Muscle of leg (tissue), 11 donors: ENCODE data around the gene TMC8. TPM values are rescaled to one million over a fixed set of nuclear protein-coding genes. Genes with fewer than 3 reads are reported as not detected.

Experiments used
- DNase-seq: peaks from one replicate; pipeline ENCODE4 v3.0.0; 2013
- H3K27ac ChIP-seq: one replicate; pipeline ENCODE4 v1.5.1; 2013; ENCODE audit warnings: mild to moderate bottlenecking, low read length, control low read depth
- H3K27me3 ChIP-seq: one replicate; pipeline ENCODE4 v1.6.1; 2013; ENCODE audit warnings: low read length; ENCODE audit not compliant: control insufficient read depth, insufficient read depth
- H3K36me3 ChIP-seq: one replicate; pipeline ENCODE4 v1.6.1; 2013; ENCODE audit warnings: low read length; ENCODE audit not compliant: control insufficient read depth, insufficient read depth
- H3K4me1 ChIP-seq: one replicate; pipeline ENCODE4 v1.6.1; 2013; ENCODE audit warnings: low read length; ENCODE audit not compliant: control insufficient read depth, insufficient read depth
- H3K4me3 ChIP-seq: one replicate; pipeline ENCODE4 v1.5.1; 2013; ENCODE audit warnings: low read length, control low read depth
- H3K9me3 ChIP-seq: replicated peaks from 2 replicates; pipeline ENCODE4 v1.6.1; 2013; ENCODE audit warnings: low read depth, low read length; ENCODE audit not compliant: control insufficient read depth
- WGBS: methylation state at CpG from one replicate; pipeline ENCODE4 v1.1.5; 2013; ENCODE audit warnings: missing lambda C conversion rate; ENCODE audit not compliant: insufficient coverage; 5-methylcytosine and 5-hydroxymethylcytosine counted together
- polyA plus RNA-seq, 8 donors: library from polyadenylated mRNA; unstranded; fragments of 120-200 nt; gene quantifications; one replicate each; pipeline versions ENCODE4 v1.2.1 to v1.2.3, GENCODE V29; 2013; ENCODE audit warnings: inconsistent platforms in 1 of 8, low replicate concordance in 1 of 8; ENCODE audit not compliant: insufficient read length in 8 of 8, insufficient read depth in 1 of 8
- total RNA-seq: library from RNA; stranded (reverse); fragments of 120-200 nt; gene quantifications from one replicate; pipeline ENCODE4 v1.2.4, GENCODE V29; 2013

The TMC8 gene
- total and polyA plus RNA-seq, 9 donors = 1.2 to 3.8 (median 2.6) TPM

DNA sequence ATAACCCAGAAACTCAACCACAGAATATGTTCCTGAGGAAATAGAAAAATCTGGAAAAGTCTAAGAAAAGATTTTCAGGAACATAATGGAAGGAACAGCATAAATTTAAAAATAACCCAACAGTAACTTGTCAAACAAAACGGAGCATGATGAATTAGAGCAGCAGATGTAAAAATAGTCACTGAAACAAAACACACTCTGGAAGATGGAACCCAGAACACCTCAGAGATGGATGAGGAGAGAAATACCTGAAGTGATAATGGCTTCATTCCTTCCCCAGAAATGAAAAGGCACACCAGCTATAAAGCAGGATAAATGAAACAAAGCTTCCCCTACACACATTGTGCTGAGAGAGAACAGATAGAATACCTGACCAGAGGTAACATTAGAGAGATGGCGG lies 49.9 kb downstream of the TMC8 start:
- 91% methylated on average over 1 of the region's 2 CpGs for WGBS

DNA sequence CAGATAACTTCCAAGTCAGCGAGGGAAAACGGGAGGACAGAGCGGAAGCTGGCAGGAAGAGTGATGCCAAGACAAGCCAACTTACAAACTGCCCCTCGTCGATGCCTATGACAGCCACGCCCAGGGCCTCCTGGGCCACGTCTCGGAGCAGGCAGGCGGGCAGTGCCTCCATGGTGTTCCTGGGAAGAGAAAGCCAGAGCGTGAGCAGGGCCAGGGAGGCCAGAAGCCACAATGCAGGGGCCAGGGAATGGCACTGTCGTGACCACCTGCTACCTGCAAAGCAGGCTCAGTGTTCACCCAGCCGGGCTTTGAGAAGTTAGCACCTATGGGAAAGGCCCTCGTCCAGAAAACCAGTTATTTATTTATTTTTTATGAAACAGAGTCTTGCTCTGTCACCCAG lies 51.9 kb downstream of the TMC8 start:
- no peak for DNase-seq
- no peak overlapping the region for H3K4me3 ChIP-seq
- peaks cover 53% of the 10 kb centered on the region for H3K4me1 ChIP-seq
- no peak overlapping the region for H3K27ac ChIP-seq
- WGBS = 86% methylated on average over 11 of the region's 13 CpGs
- H3K27me3 ChIP-seq = no peaks in the 10 kb centered on the region
- no peaks in the 10 kb centered on the region for H3K9me3 ChIP-seq
- H3K36me3 ChIP-seq = peaks cover 34% of the 10 kb centered on the region

More for the DNA sequence above, 49.9 kb downstream of the TMC8 start:
- no peak for DNase-seq
- Histone ChIP-seq H3K4me3 (no peak overlapping the region), H3K9me3 (no peaks in the 10 kb centered on the region), H3K36me3 (peaks cover 34% of the 10 kb centered on the region), H3K4me1 (peaks cover 51% of the 10 kb centered on the region), H3K27ac (no peak overlapping the region), H3K27me3 (no peaks in the 10 kb centered on the region)

DNA sequence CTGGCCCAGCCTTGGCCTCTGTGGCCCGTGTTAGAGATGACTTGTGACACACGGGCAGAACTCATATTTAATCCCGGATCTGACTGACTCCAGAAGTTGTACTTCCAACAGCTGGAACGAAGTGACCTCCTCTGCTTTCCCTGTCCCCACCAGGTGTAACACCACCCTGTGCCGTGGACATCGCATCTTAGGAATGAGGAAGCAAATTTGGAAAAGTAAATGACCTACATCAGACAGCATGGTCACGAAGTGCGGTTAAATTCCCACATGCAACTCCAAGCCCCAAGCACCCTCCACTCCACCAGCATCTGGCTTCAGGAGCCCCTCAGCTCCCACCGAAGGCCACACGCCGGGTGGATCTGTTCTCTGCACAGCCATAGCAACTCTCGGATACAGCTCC lies 53.3 kb downstream of the TMC8 start:
- no peak for DNase-seq

DNA sequence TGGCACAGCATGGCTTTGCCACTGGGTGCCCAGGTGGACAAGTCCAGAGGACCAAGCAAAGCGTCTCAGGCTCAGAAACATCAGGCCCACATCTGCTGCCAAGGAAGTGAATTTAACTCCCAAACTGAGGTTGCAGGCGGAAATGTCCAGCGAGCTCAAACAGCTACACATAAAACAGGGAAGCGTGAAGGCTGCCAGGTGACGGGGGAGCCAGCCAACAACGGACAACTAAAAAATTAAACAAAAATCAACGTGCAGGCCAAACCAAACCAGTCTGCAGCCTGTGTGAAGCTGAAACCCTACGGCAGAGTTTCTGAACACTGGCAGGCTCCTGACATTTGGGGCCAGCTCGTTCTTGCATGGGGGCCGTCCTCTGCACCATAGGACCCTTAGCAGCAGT lies 53.8 kb downstream of the TMC8 start:
- 42% methylated on average over 10 of the region's 10 CpGs for WGBS
- no peaks in the 10 kb centered on the region for H3K9me3 ChIP-seq
- no peak for DNase-seq
- H3K27me3 ChIP-seq = no peaks in the 10 kb centered on the region
- H3K27ac ChIP-seq = peak overlapping the region; percentile 20
- H3K4me3 ChIP-seq = no peak overlapping the region
- H3K36me3 ChIP-seq = peaks cover 22% of the 10 kb centered on the region
- H3K4me1 ChIP-seq = peaks cover 45% of the 10 kb centered on the region

More for the DNA sequence above, 53.3 kb downstream of the TMC8 start:
- Histone ChIP-seq H3K36me3 (peaks cover 25% of the 10 kb centered on the region), H3K4me3 (no peak overlapping the region), H3K4me1 (peaks cover 49% of the 10 kb centered on the region), H3K27me3 (no peaks in the 10 kb centered on the region), H3K9me3 (no peaks in the 10 kb centered on the region), H3K27ac (peak overlapping the region; percentile 20)
- WGBS = 51% methylated on average over 3 of the region's 12 CpGs

DNA sequence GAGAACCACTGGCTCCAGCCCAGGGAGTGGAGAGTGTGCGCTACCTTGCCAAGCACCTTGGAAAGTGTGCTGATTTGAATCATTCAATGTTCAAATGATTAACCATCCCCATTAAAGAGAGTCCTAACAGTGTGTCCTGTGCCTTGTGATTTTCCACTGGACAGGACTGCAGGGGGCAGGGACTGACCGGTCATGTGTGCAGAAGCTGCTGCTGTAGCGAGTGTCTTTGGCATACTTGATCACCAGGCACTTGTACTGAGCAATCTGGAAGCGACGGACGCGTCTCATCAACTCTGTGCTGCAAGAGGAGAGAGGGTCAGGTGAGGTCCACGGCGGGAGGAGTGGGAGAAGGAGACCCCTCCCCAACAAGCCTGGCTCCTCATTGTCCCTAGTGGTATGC lies 54.3 kb downstream of the TMC8 start:
- no peak for DNase-seq
- Histone ChIP-seq H3K27me3 (no peaks in the 10 kb centered on the region), H3K4me3 (no peak overlapping the region), H3K27ac (no peak overlapping the region), H3K4me1 (peaks cover 40% of the 10 kb centered on the region), H3K36me3 (peaks cover 21% of the 10 kb centered on the region), H3K9me3 (no peaks in the 10 kb centered on the region)
- 30% methylated on average over 2 of the region's 9 CpGs for WGBS

DNA sequence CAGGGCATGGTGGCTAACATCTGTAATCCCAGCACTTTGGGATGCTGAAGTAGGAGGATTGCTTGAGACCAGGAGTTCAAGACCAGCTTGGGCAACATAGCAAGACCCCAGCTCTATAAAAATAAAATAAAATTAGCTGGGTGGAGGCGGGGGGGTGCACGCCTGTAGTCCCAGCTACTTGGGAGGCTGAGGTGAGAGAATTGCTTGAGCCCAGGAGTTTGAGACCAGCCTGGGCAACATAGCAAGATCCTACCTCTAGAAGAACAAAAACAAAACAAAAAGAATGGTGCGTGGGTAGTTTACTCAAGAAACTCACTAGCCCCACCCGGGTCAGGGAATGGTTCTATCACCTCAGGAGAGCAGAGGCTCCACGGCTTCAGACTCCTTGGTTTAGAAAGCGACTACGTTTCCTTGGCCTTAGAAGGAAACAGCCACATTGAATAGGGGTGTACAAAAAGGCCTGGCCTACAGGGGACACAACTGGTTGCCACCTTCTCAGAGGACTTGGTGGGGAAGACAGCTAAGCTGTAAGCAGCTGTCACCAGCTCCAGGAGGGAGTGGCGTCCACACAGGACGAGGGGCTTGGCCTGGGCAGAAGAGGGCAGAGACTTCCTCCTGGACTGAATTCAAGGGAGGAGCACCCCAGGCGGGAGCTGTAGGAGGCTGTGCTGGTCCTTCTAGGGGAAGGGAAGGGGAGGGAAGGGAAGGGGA lies 55.6 kb downstream of the TMC8 start:
- Histone ChIP-seq H3K27me3 (no peaks in the 10 kb centered on the region), H3K36me3 (peaks cover 21% of the 10 kb centered on the region), H3K27ac (peak overlapping the region; percentile 59), H3K4me3 (peak overlapping the region; percentile 78), H3K9me3 (no peaks in the 10 kb centered on the region), H3K4me1 (peaks cover 37% of the 10 kb centered on the region)
- WGBS = 39% methylated on average over 5 of the region's 10 CpGs
- DNase-seq = peak; percentile 74

DNA sequence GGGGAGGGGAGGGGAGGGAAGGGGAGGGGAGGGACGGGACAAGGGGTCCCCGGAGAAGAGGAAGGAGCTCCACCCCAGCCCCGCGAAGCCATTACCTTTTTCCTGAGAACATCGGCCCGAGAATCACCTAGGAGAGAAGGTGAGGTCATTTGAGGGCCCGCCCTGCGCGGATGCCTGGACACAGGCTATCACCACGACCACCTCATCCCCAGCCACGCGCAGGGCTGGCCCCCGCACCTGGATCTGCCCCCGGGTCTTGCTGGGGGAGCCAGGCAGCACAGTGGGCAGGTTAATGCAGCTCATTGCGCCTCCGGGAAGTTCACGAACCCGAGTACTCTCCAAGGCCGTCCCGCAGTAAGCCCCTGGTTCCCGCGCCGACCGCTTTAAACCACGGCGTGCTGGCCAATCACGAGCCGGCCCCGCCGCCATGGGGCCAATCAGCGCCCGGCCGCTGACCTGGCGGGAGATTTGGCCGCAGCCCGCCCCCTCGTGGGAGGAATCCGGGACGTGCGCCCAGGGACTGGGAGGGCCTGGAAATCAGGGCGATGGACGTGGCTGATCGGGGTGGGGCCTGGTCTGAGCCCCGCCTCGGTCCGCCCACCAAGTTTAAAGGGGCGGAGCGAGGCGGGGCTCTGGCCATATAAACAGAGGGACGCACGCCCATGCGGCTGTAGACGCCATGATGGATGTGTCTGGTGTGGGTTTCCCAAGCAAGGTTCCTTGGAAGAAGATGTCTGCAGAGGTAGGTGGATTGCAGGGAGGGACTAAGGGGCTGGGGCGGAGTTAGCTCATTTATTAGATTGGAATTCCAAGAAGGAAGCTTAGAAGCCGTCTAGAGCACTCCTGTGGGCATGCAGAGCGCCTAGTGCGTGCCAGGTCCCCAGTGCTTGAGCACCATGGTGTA lies 56.4 kb downstream of the TMC8 start, which contains the start of the genes AFMID and TK1:
TSS of gene AFMID (plus strand) at position 671 of the 904 bp plus-strand sequence. CDS start at position 680, 9 bp downstream.
TSS of gene TK1 (minus strand) at position 361 of the 904 bp plus-strand sequence. CDS start at position 303, 58 bp downstream.
- DNase-seq = peak; percentile 98
- no peaks in the 10 kb centered on the region for H3K27me3 ChIP-seq
- peaks cover 37% of the 10 kb centered on the region for H3K4me1 ChIP-seq
- H3K27ac ChIP-seq = peak within 1 kb of the TSS; percentile 87
- peaks cover 24% of the 10 kb centered on the region for H3K36me3 ChIP-seq
- 5% methylated on average over 51 of the region's 57 CpGs for WGBS
- no peaks in the 10 kb centered on the region for H3K9me3 ChIP-seq
- H3K4me3 ChIP-seq = peak within 1 kb of the TSS; percentile 78

Other genes with a start within 250 kb of the TMC8 start
- 8.3 TPM for gene TNRC6C, start 172.1 kb upstream of the TMC8 start, total RNA-seq
- gene TNRC6C, start 172.1 kb upstream of the TMC8 start, polyA plus RNA-seq = 10 to 100 TPM in 2 of 8 donors, 1 to 10 TPM in 6; 8.1 to 11.1 (median 8.9) TPM
- 21.6 TPM for gene TMC6, start 2.0 kb upstream of the TMC8 start, total RNA-seq
- gene TMC6, start 2.0 kb upstream of the TMC8 start, polyA plus RNA-seq = 10 to 100 TPM; 22.5 to 40.7 (median 27.5) TPM
- gene C17orf99, start 15.6 kb downstream of the TMC8 start, total RNA-seq = 0.22 TPM
- gene C17orf99, start 15.6 kb downstream of the TMC8 start, polyA plus RNA-seq = 1 to 10 TPM in 6 of 8 donors, under 1 TPM in 2; 0.18 to 3.8 (median 1.2) TPM
- gene SYNGR2, start 37.8 kb downstream of the TMC8 start, total RNA-seq = 31.4 TPM
- gene SYNGR2, start 37.8 kb downstream of the TMC8 start, polyA plus RNA-seq = 100 to 1,000 TPM in 1 of 8 donors, 10 to 100 TPM in 7; 56.3 to 103 (median 89.7) TPM
- 11.8 TPM for gene TK1, start 56.3 kb downstream of the TMC8 start, total RNA-seq
- gene TK1, start 56.3 kb downstream of the TMC8 start, polyA plus RNA-seq = 10 to 100 TPM; 18.5 to 31.6 (median 27.8) TPM
- 25.8 TPM for gene AFMID, start 56.6 kb downstream of the TMC8 start, total RNA-seq
- gene AFMID, start 56.6 kb downstream of the TMC8 start, polyA plus RNA-seq = 10 to 100 TPM; 33.7 to 43.3 (median 38.3) TPM
- gene BIRC5, start 83.5 kb downstream of the TMC8 start, total RNA-seq = 13.3 TPM
- 10 to 100 TPM; 17.3 to 24.2 (median 19.9) TPM for gene BIRC5, start 83.5 kb downstream of the TMC8 start, polyA plus RNA-seq
- gene TMEM235, start 100.9 kb downstream of the TMC8 start, total RNA-seq = 0.04 TPM
- gene TMEM235, start 100.9 kb downstream of the TMC8 start, polyA plus RNA-seq = under 1 TPM in 2 of 8 donors, not detected in 6; 0.10 to 0.14 TPM
- gene SOCS3, start 229.3 kb downstream of the TMC8 start, total RNA-seq = 30.6 TPM
- gene SOCS3, start 229.3 kb downstream of the TMC8 start, polyA plus RNA-seq = 10 to 100 TPM in 6 of 8 donors, 1 to 10 TPM in 2; 8.4 to 59.8 (median 23.7) TPM
- 22.9 TPM for gene PGS1, start 247.9 kb downstream of the TMC8 start, total RNA-seq
- 10 to 100 TPM; 20.9 to 33.6 (median 28.1) TPM for gene PGS1, start 247.9 kb downstream of the TMC8 start, polyA plus RNA-seq